GM11168 (cell line): ENCODE data around the gene KMT2C.
"Not testable (repeated sequence)": the region's sequence is repeated elsewhere in the genome, so short reads cannot be mapped to it uniquely, and the experiment has no call there.

ENCODE experiments used
- in situ Hi-C: fragments of 300-500 bp; cut with MboI; formaldehyde crosslinking; loops from one replicate; pipeline ENCODE4 v1.12.0; 2022; ENCODE audit warnings: low sequenced_read_pairs; ENCODE audit not compliant: unreplicated experiment

Gene KMT2C

DNA sequence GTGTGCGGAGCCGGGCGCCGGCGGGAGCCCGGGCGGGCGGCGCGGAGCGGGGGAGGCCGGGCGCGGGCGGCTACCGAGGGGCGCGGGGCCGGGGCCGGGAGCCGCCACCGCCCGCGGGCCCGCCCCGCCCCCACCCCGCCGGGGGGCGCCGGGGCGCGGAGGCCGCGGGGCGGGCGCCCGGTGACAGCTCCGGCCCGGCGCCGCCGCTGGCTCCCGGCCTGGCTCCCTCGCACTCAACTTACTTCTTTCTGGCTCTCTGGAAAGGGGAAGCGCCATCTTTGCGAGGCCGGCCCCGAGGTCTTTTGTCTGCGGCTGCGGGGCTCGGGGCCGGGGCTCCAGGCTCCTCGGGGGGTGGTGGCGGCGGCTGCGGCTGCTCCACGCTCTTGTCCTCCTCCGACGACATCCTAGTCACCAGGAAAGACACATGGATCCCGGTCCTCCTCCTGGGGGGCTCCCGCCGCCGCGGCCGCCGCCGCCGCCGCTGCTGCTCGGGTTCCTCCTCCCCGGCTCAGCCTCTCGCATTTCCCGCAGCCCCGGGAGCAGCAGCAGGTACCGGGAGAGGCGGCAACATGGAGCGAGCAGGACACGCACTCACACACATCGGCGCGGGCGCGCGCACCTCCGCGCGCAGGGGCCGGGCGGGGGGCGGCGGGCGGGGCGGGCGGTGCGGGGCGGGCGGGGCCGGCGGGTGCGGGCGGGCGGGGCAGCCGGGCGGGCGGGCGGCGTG lies at the start of gene KMT2C:
Gene KMT2C, minus strand, starts transcription at position 620 of the 727 bp plus-strand sequence. Its CDS starts 217 bp downstream, at position 403.
- in situ Hi-C loops = loop anchor here (10.0 kb wide), 1 partner anchor 101 kb away; no protein-coding TSS in a partner anchor

DNA sequence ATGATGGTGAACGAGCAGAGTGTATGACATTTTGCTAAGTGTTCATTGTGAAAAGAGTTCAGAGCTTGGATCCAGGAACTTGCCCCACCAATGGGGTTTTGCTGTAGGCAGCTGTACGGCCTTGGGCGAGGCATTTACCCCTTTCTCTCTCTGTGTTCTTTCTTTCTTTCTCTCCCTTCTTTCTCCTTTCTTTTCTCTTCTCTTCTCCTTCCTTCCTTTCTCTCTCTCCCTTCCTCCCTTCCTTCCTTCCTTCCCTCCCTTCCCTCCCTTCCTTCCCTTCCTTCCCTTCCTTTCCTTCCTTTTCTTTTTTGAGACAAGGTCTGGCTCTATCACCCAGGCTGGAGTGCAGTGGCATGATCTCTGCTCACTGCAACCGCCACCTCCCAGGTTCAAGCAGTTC lies 45.3 kb upstream of the KMT2C start:
- in situ Hi-C loops = no loop called here

DNA sequence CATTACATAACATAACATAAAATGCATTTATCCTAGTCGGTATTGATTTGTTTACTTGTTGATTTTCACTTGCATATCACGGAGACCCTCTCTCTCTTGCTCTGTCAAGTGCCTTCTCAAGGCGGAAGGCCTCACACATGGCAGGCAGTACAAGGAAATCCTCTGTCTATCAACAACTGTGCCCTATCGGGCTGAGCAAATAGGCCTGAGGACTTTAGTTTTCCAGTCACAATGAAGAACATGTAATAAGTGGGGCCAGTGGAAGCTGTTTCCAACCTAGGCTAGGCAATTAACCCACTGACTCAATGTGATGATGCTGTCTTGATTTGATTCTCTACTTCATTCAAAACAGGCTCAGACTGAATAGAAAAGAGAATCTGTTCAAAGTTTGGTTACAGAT lies 44.9 kb upstream of the KMT2C start:
- in situ Hi-C loops = no loop called here

DNA sequence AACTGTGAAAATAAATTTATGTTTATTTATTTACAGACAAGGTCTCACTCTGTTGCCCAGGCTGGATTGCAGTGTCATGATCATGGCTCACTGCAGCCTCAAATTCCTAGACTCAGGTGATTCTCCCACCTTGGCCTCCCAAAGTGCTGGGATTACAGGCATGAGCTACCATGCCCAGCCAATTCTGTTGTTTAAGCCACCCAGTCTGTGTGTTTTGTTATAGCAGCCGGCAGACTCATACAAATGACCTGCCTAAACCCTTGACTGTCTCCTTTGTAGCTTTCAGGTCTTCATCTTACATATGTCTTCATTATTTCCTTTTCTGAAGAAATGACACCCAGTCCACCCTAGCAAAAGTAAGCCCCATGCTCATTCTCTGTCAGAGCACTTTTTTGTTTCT lies 43.8 kb upstream of the KMT2C start:
- in situ Hi-C loops = no loop called here

- in situ Hi-C loops = no loop called here
Observed at GRCh38 chr7:152478140-152478539, 42.3 kb upstream of the KMT2C start.

DNA sequence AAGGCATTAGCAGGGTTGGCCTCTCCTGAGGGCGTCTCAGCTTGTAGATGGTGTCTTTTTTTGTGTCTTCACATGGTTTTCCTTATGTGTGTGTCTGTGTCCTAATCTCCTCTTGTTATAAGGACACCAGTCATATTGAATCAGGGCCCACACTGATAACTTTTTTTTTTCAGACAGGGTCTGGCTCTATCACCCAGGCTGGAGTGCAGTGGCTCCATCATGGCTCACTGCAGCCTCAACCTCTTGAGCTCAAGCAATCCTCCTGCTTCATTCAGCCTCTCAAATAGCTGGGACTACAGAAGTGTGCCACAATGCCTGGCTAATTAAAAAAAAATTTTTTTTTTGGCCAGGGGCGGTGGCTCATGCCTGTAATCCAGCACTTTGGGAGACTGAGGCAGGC lies 41.3 kb upstream of the KMT2C start:
- in situ Hi-C loops = no loop called here

- in situ Hi-C loops = no loop called here
Observed at GRCh38 chr7:152476551-152476950, 40.7 kb upstream of the KMT2C start.

DNA sequence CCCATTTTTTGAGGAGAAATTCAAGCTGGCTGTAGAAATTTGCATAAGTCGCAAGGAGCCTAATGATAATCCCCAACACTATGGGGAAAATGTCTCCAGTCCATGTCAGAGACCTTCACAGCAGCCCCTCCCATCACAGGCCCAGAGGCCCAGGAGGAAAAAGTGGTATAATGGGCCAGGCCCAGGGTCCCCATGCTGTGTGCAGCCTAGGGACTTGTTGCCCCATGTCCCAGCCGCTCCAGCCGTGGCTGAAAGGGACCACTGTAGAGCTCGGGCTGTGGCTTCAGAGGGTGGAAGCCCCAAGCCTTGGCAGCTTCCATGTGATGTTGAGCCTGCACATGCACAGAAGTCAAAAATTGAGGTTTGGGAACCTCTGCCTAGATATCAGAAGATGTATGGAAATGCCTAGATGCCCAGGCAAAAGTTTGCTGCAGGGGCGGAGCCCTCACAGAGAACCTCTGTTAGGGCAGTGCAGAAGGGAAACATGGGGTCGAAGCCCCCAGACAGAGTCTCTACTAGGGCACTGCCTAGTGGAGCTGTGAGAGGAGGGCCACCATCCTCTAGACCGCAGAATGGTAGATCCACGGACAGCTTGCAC lies 35.3 kb upstream of the KMT2C start:
- in situ Hi-C loops = not testable (repeated sequence)

- in situ Hi-C loops = not testable (repeated sequence)
Observed at GRCh38 chr7:152470251-152471022, 34.6 kb upstream of the KMT2C start.

DNA sequence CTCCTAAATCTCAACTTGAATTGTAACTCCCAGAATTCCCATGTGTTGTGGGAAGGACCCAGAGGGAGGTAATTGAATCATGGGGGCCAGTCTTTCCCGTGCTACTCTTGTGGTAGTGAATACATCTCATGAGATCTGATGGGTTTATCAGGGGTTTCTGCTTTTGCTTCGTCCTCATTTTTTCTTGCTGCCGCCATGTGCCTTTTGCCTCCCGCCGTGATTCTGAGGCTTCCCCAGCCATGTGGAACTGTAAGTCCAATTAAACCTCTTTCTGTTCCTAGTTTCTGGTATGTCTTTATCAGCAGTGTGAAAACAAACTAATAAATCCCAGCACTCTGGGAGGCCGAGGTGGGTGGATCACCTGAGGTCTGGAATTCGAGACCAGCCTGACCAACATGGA lies 33.8 kb upstream of the KMT2C start:
- in situ Hi-C loops = not testable (repeated sequence)

GRCh38 chr7:152467225-152467624 lies 31.4 kb upstream of the KMT2C start:
- in situ Hi-C loops = no loop called here

- in situ Hi-C loops = no loop called here
Observed at GRCh38 chr7:152465119-152465387, 29.2 kb upstream of the KMT2C start.

DNA sequence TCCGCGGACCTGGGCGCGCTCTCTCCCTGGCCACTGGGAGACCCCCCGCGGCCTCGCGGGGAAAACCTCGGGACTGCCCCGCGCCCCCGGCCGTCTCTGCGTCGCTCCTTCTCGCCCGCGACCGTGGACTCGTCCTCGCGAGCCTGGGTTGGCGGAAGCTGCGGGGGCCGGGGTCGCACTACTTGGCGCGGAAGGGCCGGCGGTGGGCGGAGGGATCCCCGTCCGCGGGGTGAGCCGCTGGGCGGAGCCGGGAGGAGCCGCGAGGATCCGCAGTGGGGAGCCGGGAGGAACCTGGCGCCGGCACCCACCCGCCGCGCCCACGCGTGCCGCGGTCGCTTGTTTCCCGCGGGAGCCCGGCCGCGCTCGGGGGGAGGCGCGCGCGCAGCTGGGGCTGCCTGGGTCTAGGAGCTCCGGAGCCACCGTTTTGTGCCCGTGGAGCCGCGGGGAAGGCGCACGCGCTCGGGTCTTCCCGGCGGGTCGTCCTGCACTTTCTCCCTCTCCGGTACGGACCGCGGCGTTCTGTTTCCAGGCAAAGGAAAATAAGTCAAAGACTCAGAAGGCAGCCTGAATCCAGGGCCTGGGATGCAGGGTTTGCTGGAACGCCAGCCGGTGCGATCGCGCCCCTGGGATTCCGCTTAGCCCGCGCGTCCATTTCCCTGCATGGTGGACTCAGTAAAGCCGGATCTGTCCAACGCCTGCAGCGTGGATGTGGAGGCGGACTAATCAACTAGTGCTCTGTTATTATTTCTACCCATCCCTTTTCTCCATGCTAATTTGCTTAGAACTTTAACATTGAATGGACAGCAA lies 28.7 kb upstream of the KMT2C start:
- in situ Hi-C loops = no loop called here

- in situ Hi-C loops = no loop called here
Observed at GRCh38 chr7:152463709-152464311, 28.0 kb upstream of the KMT2C start.

- in situ Hi-C loops = no loop called here
Observed at GRCh38 chr7:152462995-152463708, 27.3 kb upstream of the KMT2C start.

GRCh38 chr7:152459724-152460251 lies 24.0 kb upstream of the KMT2C start:
- in situ Hi-C loops = loop anchor here (10.0 kb wide), 1 partner anchor 215 kb away; the partner anchor contains the start of gene XRCC2

DNA sequence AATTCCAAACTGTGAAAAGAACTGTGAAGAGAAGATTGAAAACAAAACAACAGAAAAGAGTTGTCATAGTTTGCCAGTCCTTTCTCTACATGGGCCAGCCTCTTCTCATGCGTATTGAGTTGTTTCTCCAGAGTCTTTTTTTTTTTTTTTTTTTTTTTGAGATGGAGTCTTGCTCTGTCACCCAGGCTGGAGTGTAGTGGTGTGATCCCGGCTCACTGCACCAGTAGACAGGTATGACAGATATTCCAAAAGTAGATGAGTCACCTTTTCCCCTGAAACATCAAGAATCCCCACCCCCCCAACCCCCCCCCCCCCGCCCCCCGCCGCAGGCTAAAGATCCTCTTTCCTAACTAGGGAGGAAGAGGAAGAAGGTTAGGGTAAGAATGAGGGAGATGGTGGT lies 15.6 kb upstream of the KMT2C start:
- in situ Hi-C loops = loop anchor here (10.0 kb wide), 1 partner anchor 223 kb away; the partner anchor contains the start of gene XRCC2

DNA sequence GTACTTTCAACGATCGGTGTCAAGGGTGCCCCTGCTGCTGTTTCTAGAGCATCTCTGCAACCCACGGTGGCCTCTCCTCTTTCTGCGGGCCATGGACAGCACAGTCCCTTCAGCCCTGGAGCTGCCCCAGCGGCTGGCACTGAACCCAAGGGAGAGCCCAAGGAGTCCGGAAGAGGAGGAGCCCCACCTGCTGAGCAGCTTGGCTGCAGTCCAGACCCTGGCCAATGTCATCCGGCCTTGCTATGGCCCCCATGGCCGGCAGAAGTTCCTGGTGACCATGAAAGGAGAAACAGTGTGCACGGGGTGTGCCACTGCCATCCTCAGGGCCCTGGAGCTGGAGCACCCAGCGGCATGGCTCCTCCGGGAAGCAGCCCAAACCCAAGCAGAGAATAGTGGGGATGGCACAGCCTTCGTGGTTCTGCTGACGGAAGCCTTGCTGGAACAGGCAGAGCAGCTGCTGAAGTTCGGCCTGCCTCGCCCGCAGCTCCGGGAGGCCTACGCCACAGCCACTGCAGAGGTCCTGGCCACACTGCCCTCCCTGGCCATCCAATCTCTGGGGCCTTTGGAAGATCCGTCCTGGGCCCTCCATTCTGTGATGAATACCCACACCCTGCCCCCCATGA lies 9.7 kb upstream of the KMT2C start:
- in situ Hi-C loops = not testable (repeated sequence)

DNA sequence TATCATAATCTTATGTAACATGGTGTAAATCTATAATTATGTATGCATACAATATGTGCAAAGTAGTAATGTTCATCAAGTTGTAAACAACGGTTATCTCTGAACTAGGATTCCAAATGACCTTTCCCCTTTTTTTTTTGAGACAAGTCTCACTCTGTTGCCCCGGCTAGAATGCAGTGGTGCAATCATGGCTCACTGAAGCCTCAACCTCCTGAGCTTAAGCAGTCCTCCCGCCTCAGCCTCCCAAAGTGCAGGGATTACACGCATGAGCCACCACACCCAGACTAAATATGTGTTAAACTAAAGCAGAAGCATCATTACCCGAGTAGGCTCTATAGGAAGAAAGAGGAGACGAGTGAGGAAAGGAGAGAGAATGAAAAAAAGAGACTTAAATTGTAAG lies 7.8 kb upstream of the KMT2C start:
- in situ Hi-C loops = no loop called here
